Uterus (tissue), 4 donors: ENCODE data around the gene GBGT1. TPM values are rescaled to one million over a fixed set of nuclear protein-coding genes. Genes with fewer than 3 reads are reported as not detected.
A peak's percentile ranks its signal among the peaks of the same experiment; 100 is the strongest.

ENCODE experiments used
- DNase-seq, 2 donors: peaks; one replicate each; pipeline ENCODE4 v3.0.0-alpha.2; 2019 to 2020
- H3K27ac ChIP-seq, 2 donors: fragments of 200-600 bp; sonication (generic); 1 replicate in 1 of 2; 2 replicates in 1 of 2; pipeline ENCODE4 v1.5.1; 2016 to 2018
- H3K27me3 ChIP-seq, 2 donors: fragments of 200-600 bp; sonication (generic); one replicate each; pipeline ENCODE4 v1.5.1; 2018 to 2019; ENCODE audit warnings: control low read depth in 1 of 2
- H3K36me3 ChIP-seq, 2 donors: fragments of 200-600 bp; sonication (generic); one replicate each; pipeline ENCODE4 v1.5.1; 2019; ENCODE audit warnings: control low read depth in 1 of 2
- H3K4me1 ChIP-seq, 2 donors: fragments of 200-600 bp; sonication (generic); one replicate each; pipeline ENCODE4 v1.5.1; 2018 to 2019; ENCODE audit warnings: control low read depth in 1 of 2
- H3K4me3 ChIP-seq, 2 donors: fragments of 200-600 bp; sonication (generic); 1 replicate in 1 of 2; 2 replicates in 1 of 2; pipeline ENCODE4 v1.5.1; 2018 to 2019; ENCODE audit warnings: mild to moderate bottlenecking in 1 of 2
- H3K9me3 ChIP-seq, 2 donors: fragments of 200-600 bp; sonication (generic); one replicate each; pipeline ENCODE4 v1.5.1; 2019; ENCODE audit warnings: control low read depth in 1 of 2
- POLR2A ChIP-seq, 2 donors: fragments of 450-650 bp; IDR thresholded peaks; one replicate each; pipeline ENCODE4 v1.6.1; 2016; ENCODE audit warnings: antibody characterized with exemption in 2 of 2, mild to moderate bottlenecking in 1 of 2, moderate library complexity in 1 of 2
- intact Hi-C: fragments of 100-400 bp; cut with DNase I; formaldehyde crosslinking; loops from one replicate; pipeline ENCODE4 v1.15.1; 2023; ENCODE audit warnings: low total_unique reads
- total RNA-seq, 4 donors: library from RNA; depleted of rRNA in 3 of 4; stranded (reverse); fragments of >200 nt in 3 of 4; gene quantifications; one replicate each; pipeline versions ENCODE4 v1.1.0 to v1.2.4, GENCODE V29; 2014 to 2023
- TF ChIP-seq, protein P1 (sequence below), 4 experiments: fragments of 200-600 bp in 2 of 4; fragments of 450-650 bp in 2 of 4; sonication (generic) in 2 of 4; IDR thresholded peaks; one replicate each; pipeline ENCODE4 v1.5.1; 2016 to 2019; ENCODE audit warnings: antibody characterized with exemption in 4 of 4, mild to moderate bottlenecking in 2 of 4, moderate library complexity in 1 of 4
- donor health status: DM: yes; HTN: yes; CAD: no.

The GBGT1 gene
- total RNA-seq, 4 donors from 2014 or later = 3.5 to 28.5 (median 9.8) TPM

DNA sequence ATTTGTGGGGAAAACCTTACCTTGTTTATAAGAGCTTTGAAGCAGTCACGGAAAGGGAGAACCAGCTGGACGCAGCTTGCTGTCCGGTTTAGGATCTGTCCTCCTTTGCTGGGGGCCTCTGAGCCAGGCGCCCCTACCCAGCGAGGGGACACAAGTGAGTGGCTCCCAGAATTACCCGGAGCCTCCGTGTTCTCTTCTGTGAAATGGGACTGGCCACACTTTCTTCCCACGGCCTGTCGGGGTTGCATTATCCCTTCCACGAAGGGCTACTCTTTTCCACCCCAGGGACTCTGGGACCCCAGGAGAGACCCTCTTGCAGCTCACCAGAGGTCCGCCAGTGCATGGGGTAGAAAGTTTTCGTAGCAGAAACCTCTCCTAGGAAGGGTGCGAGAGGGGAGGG, 477 bp upstream of the GBGT1 start:
- H3K27ac ChIP-seq = peak overlapping the region; percentile 60 to 79
- no peak for DNase-seq
- TF ChIP-seq, protein P1, sequence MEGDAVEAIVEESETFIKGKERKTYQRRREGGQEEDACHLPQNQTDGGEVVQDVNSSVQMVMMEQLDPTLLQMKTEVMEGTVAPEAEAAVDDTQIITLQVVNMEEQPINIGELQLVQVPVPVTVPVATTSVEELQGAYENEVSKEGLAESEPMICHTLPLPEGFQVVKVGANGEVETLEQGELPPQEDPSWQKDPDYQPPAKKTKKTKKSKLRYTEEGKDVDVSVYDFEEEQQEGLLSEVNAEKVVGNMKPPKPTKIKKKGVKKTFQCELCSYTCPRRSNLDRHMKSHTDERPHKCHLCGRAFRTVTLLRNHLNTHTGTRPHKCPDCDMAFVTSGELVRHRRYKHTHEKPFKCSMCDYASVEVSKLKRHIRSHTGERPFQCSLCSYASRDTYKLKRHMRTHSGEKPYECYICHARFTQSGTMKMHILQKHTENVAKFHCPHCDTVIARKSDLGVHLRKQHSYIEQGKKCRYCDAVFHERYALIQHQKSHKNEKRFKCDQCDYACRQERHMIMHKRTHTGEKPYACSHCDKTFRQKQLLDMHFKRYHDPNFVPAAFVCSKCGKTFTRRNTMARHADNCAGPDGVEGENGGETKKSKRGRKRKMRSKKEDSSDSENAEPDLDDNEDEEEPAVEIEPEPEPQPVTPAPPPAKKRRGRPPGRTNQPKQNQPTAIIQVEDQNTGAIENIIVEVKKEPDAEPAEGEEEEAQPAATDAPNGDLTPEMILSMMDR (IDR thresholded peaks at IDR 0.05) = no peak
- no peak for TF ChIP-seq POLR2A (IDR thresholded peaks at IDR 0.05)
- intact Hi-C loops = no loop called here
- H3K4me3 ChIP-seq = peak overlapping the region; percentile 61 to 73
- H3K36me3 ChIP-seq = no peaks in the 10 kb centered on the region
- H3K4me1 ChIP-seq = no peaks in the 10 kb centered on the region
- H3K27me3 ChIP-seq = no peaks in the 10 kb centered on the region
- H3K9me3 ChIP-seq = no peaks in the 10 kb centered on the region

DNA sequence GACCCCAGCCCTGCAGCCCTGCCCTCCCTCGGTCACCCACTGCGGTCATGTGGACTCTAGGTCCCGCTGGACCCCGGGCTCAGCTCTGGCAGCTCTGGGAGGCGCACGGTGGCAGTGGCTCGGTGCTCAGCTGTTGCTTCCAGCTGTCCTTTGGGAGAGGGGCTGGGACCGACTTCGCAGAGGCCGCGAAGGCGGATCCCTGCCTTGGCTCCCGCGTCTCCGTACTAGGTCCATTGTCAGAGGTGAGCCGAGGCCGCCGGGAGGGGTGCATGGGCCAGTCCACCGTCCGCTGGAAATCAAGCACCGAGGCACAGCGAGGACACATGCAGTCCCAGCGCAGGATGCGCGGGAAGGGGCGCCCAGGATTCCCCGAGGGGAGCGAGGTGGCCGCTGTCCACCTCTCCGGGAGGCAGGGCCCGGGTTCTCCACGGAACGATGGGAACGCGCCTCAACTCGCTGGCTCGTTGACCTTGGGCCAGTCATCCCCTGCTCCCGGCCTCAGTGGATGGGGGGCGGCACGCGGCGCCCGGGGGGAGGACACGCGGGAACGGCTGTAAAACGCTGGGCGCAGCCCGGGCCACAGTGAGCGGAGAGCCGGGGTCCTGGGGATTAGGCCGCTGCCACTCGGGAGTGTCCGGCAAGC, 732 bp downstream of the GBGT1 start:
- Histone ChIP-seq H3K27ac (peak overlapping the region; percentile 60 to 79), H3K36me3 (no peaks in the 10 kb centered on the region), H3K9me3 (no peaks in the 10 kb centered on the region), H3K4me3 (peak overlapping the region; percentile 61 to 73), H3K4me1 (no peaks in the 10 kb centered on the region), H3K27me3 (no peaks in the 10 kb centered on the region)
- no peak for TF ChIP-seq POLR2A (IDR thresholded peaks at IDR 0.05)
- TF ChIP-seq, protein P1 (IDR thresholded peaks at IDR 0.05) = no peak
- intact Hi-C loops = no loop called here
- no peak for DNase-seq

DNA sequence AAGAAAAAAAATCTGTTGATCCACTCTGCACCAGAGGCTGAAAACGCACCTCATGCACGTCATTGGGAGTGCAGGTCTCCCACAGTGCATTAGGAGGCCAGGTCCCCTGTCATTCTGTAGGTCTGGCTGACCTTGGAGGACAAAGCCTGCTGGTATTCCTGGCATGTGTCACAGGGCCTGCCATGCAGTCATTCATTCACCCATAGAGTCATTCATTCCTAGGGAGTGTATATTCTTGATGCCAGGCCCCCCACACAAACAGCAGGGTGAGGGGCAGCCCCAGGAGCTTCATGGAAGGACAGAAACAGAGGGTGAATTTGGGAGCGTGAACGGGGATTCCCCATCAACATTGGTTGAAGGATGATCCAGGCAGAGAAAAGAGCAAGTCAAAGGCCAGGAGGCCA, 2.2 kb downstream of the GBGT1 start:
- H3K4me3 ChIP-seq = no peak overlapping the region
- H3K27ac ChIP-seq = no peak overlapping the region
- no peak for TF ChIP-seq POLR2A (IDR thresholded peaks at IDR 0.05)
- TF ChIP-seq, protein P1 (IDR thresholded peaks at IDR 0.05) = no peak
- no peaks in the 10 kb centered on the region for H3K4me1 ChIP-seq
- no peaks in the 10 kb centered on the region for H3K36me3 ChIP-seq
- no peak for DNase-seq
- H3K9me3 ChIP-seq = no peaks in the 10 kb centered on the region
- intact Hi-C loops = no loop called here
- H3K27me3 ChIP-seq = no peaks in the 10 kb centered on the region

DNA sequence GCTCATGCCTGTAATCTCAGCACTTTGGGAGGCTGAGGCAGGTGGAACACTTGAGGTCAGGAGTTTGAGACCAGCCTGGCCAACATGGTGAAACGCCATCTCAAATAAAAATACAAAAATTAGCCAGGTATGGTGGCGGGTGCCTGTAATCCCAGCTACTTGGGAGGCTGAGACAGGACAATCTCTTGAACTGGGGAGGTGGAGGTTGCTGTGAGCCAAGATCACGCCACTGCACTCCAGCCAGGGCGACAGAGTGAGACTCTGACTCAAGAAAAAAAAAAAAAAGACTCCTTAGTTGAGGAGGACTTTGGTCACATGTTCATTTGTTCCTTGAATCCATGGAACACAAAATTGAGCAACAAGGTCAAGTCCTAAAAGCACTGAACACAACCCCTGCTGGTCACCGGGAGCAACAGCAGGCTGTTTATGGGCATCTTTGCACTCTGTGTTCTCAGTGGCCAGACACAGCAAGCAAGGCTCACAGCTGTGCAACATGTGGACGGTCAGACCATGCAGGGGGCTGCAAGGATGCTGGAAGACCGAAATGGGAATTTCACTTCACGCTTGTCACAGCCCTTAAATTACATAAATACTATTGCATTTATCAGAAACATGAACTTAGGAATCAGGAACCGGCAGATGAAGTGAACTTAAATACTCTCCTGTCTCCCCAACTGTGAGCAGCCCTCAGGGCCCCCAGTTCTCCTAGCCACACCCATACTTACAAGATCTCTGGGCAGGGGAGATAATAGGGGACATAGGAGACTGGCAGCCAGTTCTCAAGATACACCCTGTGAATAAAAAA, 2.8 kb downstream of the GBGT1 start:
- intact Hi-C loops = no loop called here
- Histone ChIP-seq H3K27me3 (no peaks in the 10 kb centered on the region), H3K27ac (peak overlapping the region in 1 of 2 donors; percentile 39), H3K4me3 (no peak overlapping the region), H3K9me3 (no peaks in the 10 kb centered on the region), H3K36me3 (no peaks in the 10 kb centered on the region), H3K4me1 (no peaks in the 10 kb centered on the region)
- no peak for TF ChIP-seq POLR2A (IDR thresholded peaks at IDR 0.05)
- TF ChIP-seq, protein P1 (IDR thresholded peaks at IDR 0.05) = peak; percentile 50 to 72 (median 70)
- DNase-seq = peak; percentile 60 to 67

DNA sequence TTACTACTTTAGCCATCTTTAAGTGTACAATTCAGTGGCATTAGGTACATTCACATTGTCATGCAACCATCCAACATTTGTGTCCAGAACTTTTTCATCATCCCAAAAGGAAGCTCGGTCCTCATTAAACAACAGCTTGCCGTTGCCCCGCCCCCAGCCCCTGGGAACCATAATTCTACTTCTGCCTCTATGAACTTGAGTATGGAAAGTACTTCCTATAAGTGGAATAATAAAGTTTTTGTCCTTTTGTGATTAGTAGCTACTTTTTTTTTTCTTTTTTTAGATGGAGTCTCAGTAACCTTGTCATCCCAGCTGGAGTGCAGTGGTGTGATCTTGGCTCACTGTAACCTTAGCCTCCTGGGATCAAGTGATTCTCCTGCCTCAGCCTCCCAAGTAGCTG, 5.0 kb downstream of the GBGT1 start:
- H3K36me3 ChIP-seq = no peaks in the 10 kb centered on the region
- intact Hi-C loops = no loop called here

More for the DNA sequence above, 5.0 kb downstream of the GBGT1 start:
- no peaks in the 10 kb centered on the region for H3K9me3 ChIP-seq
- H3K27ac ChIP-seq = no peak overlapping the region
- no peak for DNase-seq
- H3K4me3 ChIP-seq = no peak overlapping the region
- no peaks in the 10 kb centered on the region for H3K27me3 ChIP-seq
- H3K4me1 ChIP-seq = no peaks in the 10 kb centered on the region
- TF ChIP-seq, protein P1 (IDR thresholded peaks at IDR 0.05) = no peak
- TF ChIP-seq POLR2A (IDR thresholded peaks at IDR 0.05) = no peak
